ENCODE data around the gene CEP68. TPM values are rescaled to one million over a fixed set of nuclear protein-coding genes. Genes with fewer than 3 reads are reported as not detected.

CEP68 gene
- total RNA-seq, 4 donors from 2014 or later = 21.4 to 48.0 (median 35.2) TPM

GRCh38 chr2:65059071-65059470, 2.9 kb downstream of the CEP68 start:
- Histone ChIP-seq H3K4me1 (peaks cover 74 to 76% of the 10 kb centered on the region in 2 donors), H3K36me3 (no peaks in the 10 kb centered on the region), H3K27ac (peak overlapping the region; percentile 90 to 96 (median 92)), H3K27me3 (no peaks in the 10 kb centered on the region), H3K9me3 (no peaks in the 10 kb centered on the region), H3K4me3 (peak overlapping the region in 1 of 4 donors; percentile 1)
- TF ChIP-seq CTCF (IDR thresholded peaks at IDR 0.05 in 4 of 5, conservative IDR thresholded peaks at IDR 0.05 in 1 of 5) = no peak
- peak in 1 of 2 donors; percentile 26 for TF ChIP-seq POLR2A (IDR thresholded peaks at IDR 0.05)
- DNase-seq (no peak), ATAC-seq (no peak)
- intact Hi-C loops (cut with DNase I; ENCODE audit: low total_unique reads) (loop anchor here (5.0 to 10.0 kb wide), 3 partner anchors 72 to 1214 kb away; partner anchors contain the start of genes SLC1A4 and UGP2), in situ Hi-C loops (cut with MboI; ENCODE audit: low sequenced_read_pairs in 4 of 4) (loop anchor here in 1 of 4 donors (25.0 kb wide), 1 partner anchor 378 kb away; the partner anchor contains the start of gene SPRED2)

- H3K4me1 ChIP-seq = peaks cover 90% of the 10 kb centered on the region in 2 donors
- intact Hi-C loops (cut with DNase I; ENCODE audit: low total_unique reads) = loop anchor here (5.0 kb wide), 1 partner anchor 409 kb away; the partner anchor contains the start of gene SERTAD2
Observed at GRCh38 chr2:65061146-65061909, 5.1 kb downstream of the CEP68 start.

GRCh38 chr2:65061910-65062339, 5.7 kb downstream of the CEP68 start:
- intact Hi-C loops (cut with DNase I; ENCODE audit: low total_unique reads) = loop anchor here (2.0 to 5.0 kb wide), 2 partner anchors 375 to 410 kb away; partner anchors contain the start of gene SERTAD2
- in situ Hi-C loops (cut with MboI; ENCODE audit: low sequenced_read_pairs in 4 of 4) = loop anchor here in 3 of 4 donors (5.0 to 25.0 kb wide), 4 partner anchors 63 to 375 kb away; partner anchors contain the start of gene SPRED2 (in 1 of the 3)

More at GRCh38 chr2:65061146-65061909, 5.1 kb downstream of the CEP68 start:
- H3K4me3 ChIP-seq = no peak overlapping the region
- DNase-seq (no peak), ATAC-seq (no peak)
- no peaks in the 10 kb centered on the region for H3K9me3 ChIP-seq
- TF ChIP-seq CTCF (IDR thresholded peaks at IDR 0.05 in 4 of 5, conservative IDR thresholded peaks at IDR 0.05 in 1 of 5) = no peak
- no peak for TF ChIP-seq POLR2A (IDR thresholded peaks at IDR 0.05)
- H3K36me3 ChIP-seq = no peaks in the 10 kb centered on the region
- H3K27me3 ChIP-seq = no peaks in the 10 kb centered on the region
- peak overlapping the region; percentile 90 to 96 (median 92) for H3K27ac ChIP-seq
- in situ Hi-C loops (cut with MboI; ENCODE audit: low sequenced_read_pairs in 4 of 4) = loop anchor here in 3 of 4 donors (5.0 to 25.0 kb wide), 4 partner anchors 63 to 376 kb away; partner anchors contain the start of gene SPRED2 (in 1 of the 3)

More at GRCh38 chr2:65061910-65062339, 5.7 kb downstream of the CEP68 start:
- ATAC-seq = no peak
- Histone ChIP-seq H3K27me3 (no peaks in the 10 kb centered on the region), H3K9me3 (no peaks in the 10 kb centered on the region), H3K4me3 (no peak overlapping the region), H3K27ac (peak overlapping the region; percentile 90 to 96 (median 92)), H3K4me1 (peaks cover 91 to 93% of the 10 kb centered on the region in 2 donors), H3K36me3 (no peaks in the 10 kb centered on the region)
- TF ChIP-seq POLR2A (IDR thresholded peaks at IDR 0.05) (no peak), CTCF (IDR thresholded peaks at IDR 0.05 in 4 of 5, conservative IDR thresholded peaks at IDR 0.05 in 1 of 5) (no peak)
- no peak for DNase-seq
